HEK293 (cell line): Measurements from ENCODE around the gene CNN1.

Experiments used
- FEZF1 ChIP-seq: fragments of 450-650 bp; formaldehyde crosslinking; IDR thresholded peaks from 2 replicates; pipeline ENCODE4 v1.5.1; 2016; ENCODE audit warnings: missing biosample characterization, missing genetic modification characterization
- GLIS2 ChIP-seq: fragments of 450-650 bp; formaldehyde crosslinking; IDR thresholded peaks from 2 replicates; pipeline ENCODE4 v1.5.1; 2016; ENCODE audit warnings: missing biosample characterization, missing genetic modification characterization
- MYNN ChIP-seq: fragments of 450-650 bp; formaldehyde crosslinking; IDR thresholded peaks from 2 replicates; pipeline ENCODE4 v1.5.1; 2016; ENCODE audit warnings: missing biosample characterization, missing genetic modification characterization, borderline replicate concordance
- SP2 ChIP-seq: fragments of 450-650 bp; formaldehyde crosslinking; IDR thresholded peaks from 2 replicates; pipeline ENCODE4 v1.5.1; 2016; ENCODE audit warnings: missing biosample characterization, missing genetic modification characterization
- TCF7L2 ChIP-seq: IDR thresholded peaks from 2 replicates; pipeline ENCODE4 v1.6.1; 2011; ENCODE audit warnings: low read depth, mild to moderate bottlenecking, inconsistent platforms, low read length, moderate library complexity, borderline replicate concordance
- YY1 ChIP-seq: fragments of 450-650 bp; formaldehyde crosslinking; IDR thresholded peaks from 2 replicates; pipeline ENCODE4 v1.5.1; 2018; ENCODE audit warnings: missing biosample characterization, missing genetic modification characterization
- ZIC2 ChIP-seq: fragments of 450-650 bp; formaldehyde crosslinking; IDR thresholded peaks from 2 replicates; pipeline ENCODE4 v1.5.1; 2016; ENCODE audit warnings: missing biosample characterization, missing genetic modification characterization
- ZNF140 ChIP-seq: fragments of 450-650 bp; formaldehyde crosslinking; IDR thresholded peaks from 2 replicates; pipeline ENCODE4 v1.5.1; 2016; ENCODE audit warnings: missing biosample characterization, missing genetic modification characterization
- ZNF221 ChIP-seq: fragments of 450-650 bp; formaldehyde crosslinking; IDR thresholded peaks from 2 replicates; pipeline ENCODE4 v1.5.1; 2017; ENCODE audit warnings: missing biosample characterization, missing genetic modification characterization, borderline replicate concordance
- ZNF266 ChIP-seq: fragments of 450-650 bp; formaldehyde crosslinking; IDR thresholded peaks from 2 replicates; pipeline ENCODE4 v1.5.1; 2016; ENCODE audit warnings: missing biosample characterization, missing genetic modification characterization, low read depth
- ZNF292 ChIP-seq: fragments of 450-650 bp; formaldehyde crosslinking; IDR thresholded peaks from 2 replicates; pipeline ENCODE4 v1.5.1; 2016; ENCODE audit warnings: low read depth, missing biosample characterization, missing genetic modification characterization, borderline replicate concordance
- ZNF324 ChIP-seq: fragments of 450-650 bp; formaldehyde crosslinking; IDR thresholded peaks from 2 replicates; pipeline ENCODE4 v1.5.1; 2016; ENCODE audit warnings: missing biosample characterization, missing genetic modification characterization
- ZNF391 ChIP-seq: fragments of 450-650 bp; formaldehyde crosslinking; IDR thresholded peaks from 2 replicates; pipeline ENCODE4 v1.5.1; 2016; ENCODE audit warnings: low read depth, missing biosample characterization, missing genetic modification characterization, borderline replicate concordance
- ZNF416 ChIP-seq: fragments of 450-650 bp; formaldehyde crosslinking; IDR thresholded peaks from 2 replicates; pipeline ENCODE4 v1.5.1; 2016; ENCODE audit warnings: missing biosample characterization, missing genetic modification characterization
- ZNF473 ChIP-seq: fragments of 450-650 bp; formaldehyde crosslinking; IDR thresholded peaks from 2 replicates; pipeline ENCODE4 v1.5.1; 2017; ENCODE audit warnings: missing biosample characterization, missing genetic modification characterization
- ZNF561 ChIP-seq: fragments of 450-650 bp; IDR thresholded peaks from 2 replicates; pipeline ENCODE4 v1.5.1; 2018; ENCODE audit warnings: missing biosample characterization, missing genetic modification characterization, borderline replicate concordance
- ZNF707 ChIP-seq: fragments of 450-650 bp; formaldehyde crosslinking; IDR thresholded peaks from 2 replicates; pipeline ENCODE4 v1.5.1; 2016; ENCODE audit warnings: missing biosample characterization, missing genetic modification characterization
- ZNF830 ChIP-seq: fragments of 450-650 bp; IDR thresholded peaks from 2 replicates; pipeline ENCODE4 v1.5.0; 2018; ENCODE audit warnings: missing biosample characterization, missing genetic modification characterization, low read depth, mild to moderate bottlenecking, moderate library complexity
- TF ChIP-seq, protein P1 (sequence below): fragments of 450-650 bp; IDR thresholded peaks from 2 replicates; pipeline ENCODE4 v1.5.1; 2018; ENCODE audit warnings: missing biosample characterization, mild to moderate bottlenecking, missing genetic modification characterization
- TF ChIP-seq, protein P2 (sequence below): fragments of 450-650 bp; formaldehyde crosslinking; IDR thresholded peaks from 2 replicates; pipeline ENCODE4 v1.5.1; 2016; ENCODE audit warnings: missing biosample characterization, missing genetic modification characterization
- TF ChIP-seq, protein P3 (sequence below): fragments of 450-650 bp; formaldehyde crosslinking; IDR thresholded peaks from 2 replicates; pipeline ENCODE4 v1.5.1; 2016; ENCODE audit warnings: missing biosample characterization, missing genetic modification characterization
- TF ChIP-seq, protein P4 (sequence below): fragments of 450-650 bp; formaldehyde crosslinking; IDR thresholded peaks from 2 replicates; pipeline ENCODE4 v1.5.0; 2017; ENCODE audit warnings: missing biosample characterization, missing genetic modification characterization, borderline replicate concordance
- TF ChIP-seq, protein P5 (sequence below): fragments of 450-650 bp; formaldehyde crosslinking; IDR thresholded peaks from 2 replicates; pipeline ENCODE4 v1.5.1; 2016; ENCODE audit warnings: missing biosample characterization, missing genetic modification characterization
- TF ChIP-seq, protein P6 (sequence below): fragments of 450-650 bp; formaldehyde crosslinking; IDR thresholded peaks from 2 replicates; pipeline ENCODE4 v1.5.1; 2016; ENCODE audit warnings: missing biosample characterization, missing genetic modification characterization

Gene CNN1

DNA sequence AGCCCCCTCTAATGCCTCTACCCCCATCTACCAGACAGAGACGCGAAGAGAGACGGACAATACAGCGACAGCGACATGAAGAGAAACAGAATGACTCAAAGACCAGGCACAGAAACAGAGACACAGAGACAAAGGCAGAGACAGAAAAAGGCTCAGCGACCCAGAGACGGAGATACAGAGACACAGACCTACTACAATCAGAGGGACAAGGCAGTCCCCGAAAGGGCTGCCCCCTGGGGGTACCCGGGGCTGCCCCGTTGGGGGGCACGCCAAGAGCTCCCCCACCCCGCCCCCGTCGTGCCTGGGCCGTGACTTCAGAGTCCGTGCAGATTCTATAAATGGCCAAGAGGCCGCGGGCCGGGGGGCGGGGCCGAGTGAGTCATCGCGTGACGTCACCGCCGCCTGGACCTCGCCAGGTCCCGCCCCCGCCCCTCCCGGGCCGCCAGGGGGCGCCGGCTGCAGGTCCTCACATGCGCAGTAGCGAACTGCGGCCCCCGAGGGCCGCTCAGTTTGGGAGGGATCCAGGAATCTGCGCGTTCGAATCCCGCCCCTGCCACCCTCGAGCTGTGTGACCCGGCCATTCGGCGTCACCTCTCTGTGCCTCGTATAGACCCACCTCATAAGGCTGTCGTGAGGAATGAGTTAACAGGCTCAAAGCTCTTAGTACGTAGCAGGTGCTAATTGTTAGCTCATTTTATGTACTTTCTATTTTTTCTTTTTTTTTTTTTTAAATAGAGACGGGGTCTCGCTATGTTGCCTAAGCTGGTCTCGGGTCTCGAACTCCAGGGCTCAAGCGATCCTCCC lies 2.7 kb upstream of the CNN1 start (continued):
- TF ChIP-seq MYNN (tag by site-specific recombination), result no peak
- TF ChIP-seq FEZF1 (tag by site-specific recombination), result no peak
- TF ChIP-seq, protein P1, sequence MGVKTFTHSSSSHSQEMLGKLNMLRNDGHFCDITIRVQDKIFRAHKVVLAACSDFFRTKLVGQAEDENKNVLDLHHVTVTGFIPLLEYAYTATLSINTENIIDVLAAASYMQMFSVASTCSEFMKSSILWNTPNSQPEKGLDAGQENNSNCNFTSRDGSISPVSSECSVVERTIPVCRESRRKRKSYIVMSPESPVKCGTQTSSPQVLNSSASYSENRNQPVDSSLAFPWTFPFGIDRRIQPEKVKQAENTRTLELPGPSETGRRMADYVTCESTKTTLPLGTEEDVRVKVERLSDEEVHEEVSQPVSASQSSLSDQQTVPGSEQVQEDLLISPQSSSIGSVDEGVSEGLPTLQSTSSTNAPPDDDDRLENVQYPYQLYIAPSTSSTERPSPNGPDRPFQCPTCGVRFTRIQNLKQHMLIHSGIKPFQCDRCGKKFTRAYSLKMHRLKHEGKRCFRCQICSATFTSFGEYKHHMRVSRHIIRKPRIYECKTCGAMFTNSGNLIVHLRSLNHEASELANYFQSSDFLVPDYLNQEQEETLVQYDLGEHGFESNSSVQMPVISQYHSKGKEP, result peak; percentile 62; the same call in 1 of the 2 replicates
- TF ChIP-seq ZNF391 (tag by site-specific recombination), result 0 out of 2 replicates have a peak, but pooled peaks have one; percentile 26
- TF ChIP-seq ZNF266 (tag by site-specific recombination), result no peak
- no peak for TF ChIP-seq ZNF707
- TF ChIP-seq ZNF221, result no peak
- TF ChIP-seq ZNF473 (tag by site-specific recombination), result no peak
- no peak for TF ChIP-seq ZNF292 (tag by site-specific recombination)
- peak; percentile 89 for TF ChIP-seq GLIS2 (tag by site-specific recombination)
- no peak for TF ChIP-seq ZNF140 (tag by site-specific recombination)
- TF ChIP-seq ZNF416 (tag by site-specific recombination), result no peak
- TF ChIP-seq SP2 (tag by site-specific recombination), result peak; percentile 71
- peak; percentile 12; the same call in 1 of the 2 replicates for TF ChIP-seq YY1
- TF ChIP-seq ZNF830 (tag by site-specific recombination), result no peak
- TF ChIP-seq, protein P2, sequence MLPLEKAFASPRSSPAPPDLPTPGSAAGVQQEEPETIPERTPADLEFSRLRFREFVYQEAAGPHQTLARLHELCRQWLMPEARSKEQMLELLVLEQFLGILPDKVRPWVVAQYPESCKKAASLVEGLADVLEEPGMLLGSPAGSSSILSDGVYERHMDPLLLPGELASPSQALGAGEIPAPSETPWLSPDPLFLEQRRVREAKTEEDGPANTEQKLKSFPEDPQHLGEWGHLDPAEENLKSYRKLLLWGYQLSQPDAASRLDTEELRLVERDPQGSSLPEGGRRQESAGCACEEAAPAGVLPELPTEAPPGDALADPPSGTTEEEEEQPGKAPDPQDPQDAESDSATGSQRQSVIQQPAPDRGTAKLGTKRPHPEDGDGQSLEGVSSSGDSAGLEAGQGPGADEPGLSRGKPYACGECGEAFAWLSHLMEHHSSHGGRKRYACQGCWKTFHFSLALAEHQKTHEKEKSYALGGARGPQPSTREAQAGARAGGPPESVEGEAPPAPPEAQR (tag by site-specific recombination), result 0 out of 2 replicates have a peak, but pooled peaks have one; percentile 19
- TF ChIP-seq, protein P3, sequence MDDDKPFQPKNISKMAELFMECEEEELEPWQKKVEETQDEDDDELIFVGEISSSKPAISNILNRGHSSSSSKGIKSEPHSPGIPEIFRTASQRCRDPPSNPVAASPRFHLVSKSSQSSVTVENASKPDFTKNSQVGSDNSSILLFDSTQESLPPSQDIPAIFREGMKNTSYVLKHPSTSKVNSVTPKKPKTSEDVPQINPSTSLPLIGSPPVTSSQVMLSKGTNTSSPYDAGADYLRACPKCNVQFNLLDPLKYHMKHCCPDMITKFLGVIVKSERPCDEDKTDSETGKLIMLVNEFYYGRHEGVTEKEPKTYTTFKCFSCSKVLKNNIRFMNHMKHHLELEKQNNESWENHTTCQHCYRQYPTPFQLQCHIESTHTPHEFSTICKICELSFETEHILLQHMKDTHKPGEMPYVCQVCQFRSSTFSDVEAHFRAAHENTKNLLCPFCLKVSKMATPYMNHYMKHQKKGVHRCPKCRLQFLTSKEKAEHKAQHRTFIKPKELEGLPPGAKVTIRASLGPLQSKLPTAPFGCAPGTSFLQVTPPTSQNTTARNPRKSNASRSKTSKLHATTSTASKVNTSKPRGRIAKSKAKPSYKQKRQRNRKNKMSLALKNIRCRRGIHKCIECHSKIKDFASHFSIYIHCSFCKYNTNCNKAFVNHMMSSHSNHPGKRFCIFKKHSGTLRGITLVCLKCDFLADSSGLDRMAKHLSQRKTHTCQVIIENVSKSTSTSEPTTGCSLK, result no peak
- no peak; the same call in 1 of the 2 replicates for TF ChIP-seq ZNF561 (tag by site-specific recombination)
- TF ChIP-seq, protein P4, sequence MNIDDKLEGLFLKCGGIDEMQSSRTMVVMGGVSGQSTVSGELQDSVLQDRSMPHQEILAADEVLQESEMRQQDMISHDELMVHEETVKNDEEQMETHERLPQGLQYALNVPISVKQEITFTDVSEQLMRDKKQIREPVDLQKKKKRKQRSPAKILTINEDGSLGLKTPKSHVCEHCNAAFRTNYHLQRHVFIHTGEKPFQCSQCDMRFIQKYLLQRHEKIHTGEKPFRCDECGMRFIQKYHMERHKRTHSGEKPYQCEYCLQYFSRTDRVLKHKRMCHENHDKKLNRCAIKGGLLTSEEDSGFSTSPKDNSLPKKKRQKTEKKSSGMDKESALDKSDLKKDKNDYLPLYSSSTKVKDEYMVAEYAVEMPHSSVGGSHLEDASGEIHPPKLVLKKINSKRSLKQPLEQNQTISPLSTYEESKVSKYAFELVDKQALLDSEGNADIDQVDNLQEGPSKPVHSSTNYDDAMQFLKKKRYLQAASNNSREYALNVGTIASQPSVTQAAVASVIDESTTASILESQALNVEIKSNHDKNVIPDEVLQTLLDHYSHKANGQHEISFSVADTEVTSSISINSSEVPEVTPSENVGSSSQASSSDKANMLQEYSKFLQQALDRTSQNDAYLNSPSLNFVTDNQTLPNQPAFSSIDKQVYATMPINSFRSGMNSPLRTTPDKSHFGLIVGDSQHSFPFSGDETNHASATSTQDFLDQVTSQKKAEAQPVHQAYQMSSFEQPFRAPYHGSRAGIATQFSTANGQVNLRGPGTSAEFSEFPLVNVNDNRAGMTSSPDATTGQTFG (tag by site-specific recombination), result peak; percentile 59; the same call in 1 of the 2 replicates
- TF ChIP-seq, protein P5, sequence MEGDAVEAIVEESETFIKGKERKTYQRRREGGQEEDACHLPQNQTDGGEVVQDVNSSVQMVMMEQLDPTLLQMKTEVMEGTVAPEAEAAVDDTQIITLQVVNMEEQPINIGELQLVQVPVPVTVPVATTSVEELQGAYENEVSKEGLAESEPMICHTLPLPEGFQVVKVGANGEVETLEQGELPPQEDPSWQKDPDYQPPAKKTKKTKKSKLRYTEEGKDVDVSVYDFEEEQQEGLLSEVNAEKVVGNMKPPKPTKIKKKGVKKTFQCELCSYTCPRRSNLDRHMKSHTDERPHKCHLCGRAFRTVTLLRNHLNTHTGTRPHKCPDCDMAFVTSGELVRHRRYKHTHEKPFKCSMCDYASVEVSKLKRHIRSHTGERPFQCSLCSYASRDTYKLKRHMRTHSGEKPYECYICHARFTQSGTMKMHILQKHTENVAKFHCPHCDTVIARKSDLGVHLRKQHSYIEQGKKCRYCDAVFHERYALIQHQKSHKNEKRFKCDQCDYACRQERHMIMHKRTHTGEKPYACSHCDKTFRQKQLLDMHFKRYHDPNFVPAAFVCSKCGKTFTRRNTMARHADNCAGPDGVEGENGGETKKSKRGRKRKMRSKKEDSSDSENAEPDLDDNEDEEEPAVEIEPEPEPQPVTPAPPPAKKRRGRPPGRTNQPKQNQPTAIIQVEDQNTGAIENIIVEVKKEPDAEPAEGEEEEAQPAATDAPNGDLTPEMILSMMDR, result peak; percentile 81; the same call in 1 of the 2 replicates
- TF ChIP-seq, protein P6, sequence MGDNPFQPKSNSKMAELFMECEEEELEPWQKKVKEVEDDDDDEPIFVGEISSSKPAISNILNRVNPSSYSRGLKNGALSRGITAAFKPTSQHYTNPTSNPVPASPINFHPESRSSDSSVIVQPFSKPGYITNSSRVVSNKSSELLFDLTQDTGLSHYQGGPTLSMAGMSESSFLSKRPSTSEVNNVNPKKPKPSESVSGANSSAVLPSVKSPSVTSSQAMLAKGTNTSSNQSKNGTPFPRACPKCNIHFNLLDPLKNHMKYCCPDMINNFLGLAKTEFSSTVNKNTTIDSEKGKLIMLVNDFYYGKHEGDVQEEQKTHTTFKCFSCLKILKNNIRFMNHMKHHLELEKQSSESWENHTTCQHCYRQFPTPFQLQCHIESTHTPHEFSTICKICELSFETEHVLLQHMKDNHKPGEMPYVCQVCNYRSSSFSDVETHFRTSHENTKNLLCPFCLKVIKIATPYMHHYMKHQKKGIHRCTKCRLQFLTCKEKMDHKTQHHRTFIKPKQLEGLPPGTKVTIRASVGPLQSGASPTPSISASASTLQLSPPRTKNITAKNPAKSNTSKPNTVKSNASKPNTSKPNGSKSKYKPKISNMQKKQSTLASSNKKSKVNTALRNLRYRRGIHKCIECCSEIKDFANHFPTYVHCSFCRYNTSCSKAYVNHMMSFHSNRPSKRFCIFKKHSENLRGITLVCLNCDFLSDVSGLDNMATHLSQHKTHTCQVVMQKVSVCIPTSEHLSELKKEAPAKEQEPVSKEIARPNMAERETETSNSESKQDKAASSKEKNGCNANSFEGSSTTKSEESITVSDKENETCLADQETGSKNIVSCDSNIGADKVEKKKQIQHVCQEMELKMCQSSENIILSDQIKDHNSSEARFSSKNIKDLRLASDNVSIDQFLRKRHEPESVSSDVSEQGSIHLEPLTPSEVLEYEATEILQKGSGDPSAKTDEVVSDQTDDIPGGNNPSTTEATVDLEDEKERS (tag by site-specific recombination), result 0 out of 2 replicates have a peak, but pooled peaks have one; percentile 34
- peak; percentile 48; the same call in 1 of the 2 replicates for TF ChIP-seq ZIC2
- peak; percentile 55 for TF ChIP-seq ZNF324 (tag by site-specific recombination)
- TF ChIP-seq TCF7L2, result no peak
